Kidney (tissue), 14 donors: ENCODE results near the gene SPATA2L. TPM values are rescaled to one million over a fixed set of nuclear protein-coding genes. Genes with fewer than 3 reads are reported as not detected.

Experiments
- DNase-seq, 5 donors: peaks; one replicate each; pipeline ENCODE4 v3.0.0-alpha.2; 2013 to 2020
- FAIRE-seq: peaks from 2 replicates; lab custom pipeline; 2012; peaks lifted over from hg19 to GRCh38; lab: Jason Lieb, UNC
- H3K27ac ChIP-seq, 2 donors: one replicate each; pipeline ENCODE4 v1.7.0; 2013; ENCODE audit warnings: low read depth in 2 of 2, low read length in 2 of 2, inconsistent platforms in 1 of 2
- H3K27me3 ChIP-seq: one replicate; pipeline ENCODE4 v1.7.1; 2013; ENCODE audit warnings: low read length, inconsistent platforms; ENCODE audit not compliant: control insufficient read depth, insufficient read depth
- H3K36me3 ChIP-seq, 3 donors: one replicate each; pipeline versions ENCODE4 v1.7.0 to v1.7.1; 2013; ENCODE audit warnings: low read length in 3 of 3, control low read depth in 1 of 3, inconsistent platforms in 1 of 3; ENCODE audit not compliant: insufficient read depth in 3 of 3, control insufficient read depth in 2 of 3
- H3K4me1 ChIP-seq, 3 donors: one replicate each; pipeline versions ENCODE4 v1.7.0 to v1.7.1; 2013; ENCODE audit warnings: low read length in 3 of 3, inconsistent platforms in 1 of 3, low read depth in 1 of 3; ENCODE audit not compliant: control insufficient read depth in 2 of 3, insufficient read depth in 2 of 3
- H3K4me3 ChIP-seq, 3 donors: one replicate each; pipeline versions ENCODE4 v1.7.0 to v1.8.1; 2013; ENCODE audit warnings: low read length in 3 of 3, control low read depth in 1 of 3, inconsistent platforms in 1 of 3
- H3K9ac ChIP-seq, 3 donors: one replicate each; pipeline versions ENCODE4 v1.7.0 to v1.7.1; 2013; ENCODE audit warnings: low read length in 3 of 3, control low read depth in 1 of 3, inconsistent platforms in 1 of 3
- H3K9me3 ChIP-seq, 3 donors: one replicate each; pipeline versions ENCODE4 v1.7.0 to v1.7.1; 2013; ENCODE audit warnings: low read length in 3 of 3, control low read depth in 1 of 3, inconsistent platforms in 1 of 3; ENCODE audit not compliant: control insufficient read depth in 2 of 3, insufficient read depth in 1 of 3
- CTCF ChIP-seq: IDR thresholded peaks from 3 replicates; pipeline ENCODE4 v1.5.1; 2012; ENCODE audit warnings: mild to moderate bottlenecking, moderate library complexity, borderline replicate concordance; ENCODE audit not compliant: insufficient read depth; ENCODE audit errors: extremely low read depth
- intact Hi-C: fragments of 100-400 bp; cut with DNase I; formaldehyde crosslinking; loops from one replicate; pipeline ENCODE4 v1.11.1; 2022
- polyA plus RNA-seq: library from polyadenylated mRNA; stranded (reverse); fragments of 350-450 nt; fragmentation: Illumina TruSeq; extraction: RNeasy Lipid Tissue Mini Kit (QIAGEN cat#74804); gene quantifications from one replicate; pipeline ENCODE4 v1.2.3, GENCODE V29; 2014; ENCODE audit warnings: low read depth, low replicate concordance; ENCODE audit not compliant: insufficient read depth
- total RNA-seq: library from RNA; stranded (reverse); fragmentation: NEBNext Ultra II Directional; extraction: Animal tissue kit (Norgen Biotek cat#: 25700); gene quantifications from one replicate; pipeline ENCODE4 v1.2.1, GENCODE V29; 2021
- donor health status: control.
- donor health status: control.
- donor health status: control.
- donor health status: control.
- donor health status: control.
- donor health status: DM: yes; HTN: yes; CAD: no.
- donor health status: Normal renal cell carcinoma (clear cell type).

SPATA2L gene
- total and polyA plus RNA-seq, 2 donors from 2014 or later: 12.6 to 15.1 TPM

GRCh38 chr16:89689142-89689541 lies 12.4 kb downstream of the SPATA2L start:
- Histone ChIP-seq H3K27me3 (no peaks in the 10 kb centered on the region), H3K4me1 (peaks cover 0 to 12% (median 5%) of the 10 kb centered on the region in 3 donors), H3K27ac (no peak overlapping the region), H3K36me3 (peaks cover 3 to 37% (median 23%) of the 10 kb centered on the region in 3 donors), H3K4me3 (no peak overlapping the region), H3K9ac (no peak overlapping the region), H3K9me3 (no peaks in the 10 kb centered on the region)
- DNase-seq (no peak), FAIRE-seq (no peak)
- no peak for TF ChIP-seq CTCF
- intact Hi-C loops: no loop called here

GRCh38 chr16:89688395-89688794 lies 13.1 kb downstream of the SPATA2L start:
- peaks cover 3 to 30% (median 19%) of the 10 kb centered on the region in 3 donors for H3K36me3 ChIP-seq
- no peaks in the 10 kb centered on the region for H3K27me3 ChIP-seq
- FAIRE-seq (no peak), DNase-seq (no peak)
- no peak overlapping the region for H3K4me3 ChIP-seq
- H3K4me1 ChIP-seq: peaks cover 0 to 12% (median 5%) of the 10 kb centered on the region in 3 donors
- H3K9me3 ChIP-seq: no peaks in the 10 kb centered on the region
- no peak overlapping the region for H3K27ac ChIP-seq
- H3K9ac ChIP-seq: no peak overlapping the region
- intact Hi-C loops: no loop called here
- no peak for TF ChIP-seq CTCF

- FAIRE-seq (no peak), DNase-seq (peak; percentile 74 to 87 (median 83))
- H3K9me3 ChIP-seq: no peaks in the 10 kb centered on the region
- peaks cover 0 to 12% (median 5%) of the 10 kb centered on the region in 3 donors for H3K4me1 ChIP-seq
- intact Hi-C loops: no loop called here
- TF ChIP-seq CTCF: no peak
- H3K4me3 ChIP-seq: peak overlapping the region; percentile 54 to 85 (median 61)
- no peaks in the 10 kb centered on the region for H3K27me3 ChIP-seq
- peak overlapping the region; percentile 81 to 95 for H3K27ac ChIP-seq
- H3K36me3 ChIP-seq: peaks cover 3 to 24% (median 18%) of the 10 kb centered on the region in 3 donors
- H3K9ac ChIP-seq: peak overlapping the region; percentile 25 to 61 (median 39)
These were observed 14.2 kb downstream of the SPATA2L start for GRCh38 chr16:89687092-89687940.
